Endothelial cell (in vitro differentiated cells): ENCODE results near the gene C1orf35. TPM values are rescaled to one million over a fixed set of nuclear protein-coding genes. Genes with fewer than 3 reads are reported as not detected.

Experiments used
- DNase-seq: peaks from one replicate; pipeline ENCODE4 v3.0.0; 2021; ENCODE audit warnings: low spot score
- H3K27ac Mint-ChIP-seq: one replicate; pipeline ENCODE4 v1.8.0; 2021; ENCODE audit warnings: mixed read lengths, inconsistent platforms; ENCODE audit not compliant: unreplicated experiment
- H3K27me3 Mint-ChIP-seq: one replicate; pipeline ENCODE4 v1.8.0; 2021; ENCODE audit warnings: mild to moderate bottlenecking, moderate library complexity, mixed read lengths, inconsistent platforms; ENCODE audit not compliant: unreplicated experiment
- H3K36me3 Mint-ChIP-seq: one replicate; pipeline ENCODE4 v1.8.0; 2021; ENCODE audit warnings: mild to moderate bottlenecking, low read depth, mixed read lengths, inconsistent platforms; ENCODE audit not compliant: unreplicated experiment
- H3K4me1 Mint-ChIP-seq: one replicate; pipeline ENCODE4 v1.8.0; 2021; ENCODE audit warnings: mild to moderate bottlenecking, mixed read lengths, inconsistent platforms; ENCODE audit not compliant: unreplicated experiment
- H3K4me3 Mint-ChIP-seq: one replicate; pipeline ENCODE4 v1.8.0; 2021; ENCODE audit warnings: mild to moderate bottlenecking, mixed read lengths, inconsistent platforms; ENCODE audit not compliant: unreplicated experiment
- H3K9me3 Mint-ChIP-seq: one replicate; pipeline ENCODE4 v1.8.0; 2021; ENCODE audit warnings: mixed read lengths, inconsistent platforms; ENCODE audit not compliant: unreplicated experiment
- total RNA-seq: library from RNA; stranded (reverse); fragmentation: NEBNext Ultra II Directional; extraction: Animal tissue kit (Norgen Biotek cat#: 25700); gene quantifications from one replicate; pipeline ENCODE4 v1.2.1, GENCODE V29; 2021; ENCODE audit not compliant: unreplicated experiment
- TF ChIP-seq, protein P1 (sequence below): fragments of 200-600 bp; sonication (generic); IDR thresholded peaks from one replicate; pipeline ENCODE4 v1.5.0; 2021; ENCODE audit warnings: antibody characterized with exemption; ENCODE audit not compliant: unreplicated experiment

Gene C1orf35
- total RNA-seq, 1 donor from 2014 or later = 23.2 TPM

DNA sequence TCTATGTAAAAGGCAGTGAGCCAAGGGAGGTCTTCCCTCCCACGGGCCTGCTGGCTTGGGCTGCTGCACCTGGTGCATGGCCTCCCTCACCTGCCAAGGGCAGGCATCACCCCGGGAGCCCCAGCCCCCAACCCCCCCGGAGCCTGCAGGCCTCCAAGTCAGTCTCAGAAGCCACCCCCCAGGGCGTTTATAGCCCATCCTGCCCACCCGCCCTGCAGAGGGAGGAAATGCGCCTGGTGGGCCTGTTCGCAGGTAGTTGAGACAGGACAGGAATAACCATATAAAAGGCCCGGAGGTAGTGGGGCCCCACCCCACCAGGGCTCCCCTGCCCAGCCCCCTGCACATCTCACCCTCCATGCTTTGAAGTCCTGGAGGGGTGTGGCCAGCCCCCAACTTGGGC lies 38.8 kb downstream of the C1orf35 start:
- H3K36me3 Mint-ChIP-seq = no peaks in the 10 kb centered on the region
- H3K27ac Mint-ChIP-seq = no peak overlapping the region
- no peak overlapping the region for H3K4me3 Mint-ChIP-seq
- H3K9me3 Mint-ChIP-seq = peaks cover 4% of the 10 kb centered on the region
- peaks cover 19% of the 10 kb centered on the region for H3K27me3 Mint-ChIP-seq
- peaks cover 3% of the 10 kb centered on the region for H3K4me1 Mint-ChIP-seq
- DNase-seq = no peak
- TF ChIP-seq, protein P1, sequence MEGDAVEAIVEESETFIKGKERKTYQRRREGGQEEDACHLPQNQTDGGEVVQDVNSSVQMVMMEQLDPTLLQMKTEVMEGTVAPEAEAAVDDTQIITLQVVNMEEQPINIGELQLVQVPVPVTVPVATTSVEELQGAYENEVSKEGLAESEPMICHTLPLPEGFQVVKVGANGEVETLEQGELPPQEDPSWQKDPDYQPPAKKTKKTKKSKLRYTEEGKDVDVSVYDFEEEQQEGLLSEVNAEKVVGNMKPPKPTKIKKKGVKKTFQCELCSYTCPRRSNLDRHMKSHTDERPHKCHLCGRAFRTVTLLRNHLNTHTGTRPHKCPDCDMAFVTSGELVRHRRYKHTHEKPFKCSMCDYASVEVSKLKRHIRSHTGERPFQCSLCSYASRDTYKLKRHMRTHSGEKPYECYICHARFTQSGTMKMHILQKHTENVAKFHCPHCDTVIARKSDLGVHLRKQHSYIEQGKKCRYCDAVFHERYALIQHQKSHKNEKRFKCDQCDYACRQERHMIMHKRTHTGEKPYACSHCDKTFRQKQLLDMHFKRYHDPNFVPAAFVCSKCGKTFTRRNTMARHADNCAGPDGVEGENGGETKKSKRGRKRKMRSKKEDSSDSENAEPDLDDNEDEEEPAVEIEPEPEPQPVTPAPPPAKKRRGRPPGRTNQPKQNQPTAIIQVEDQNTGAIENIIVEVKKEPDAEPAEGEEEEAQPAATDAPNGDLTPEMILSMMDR = no peak

DNA sequence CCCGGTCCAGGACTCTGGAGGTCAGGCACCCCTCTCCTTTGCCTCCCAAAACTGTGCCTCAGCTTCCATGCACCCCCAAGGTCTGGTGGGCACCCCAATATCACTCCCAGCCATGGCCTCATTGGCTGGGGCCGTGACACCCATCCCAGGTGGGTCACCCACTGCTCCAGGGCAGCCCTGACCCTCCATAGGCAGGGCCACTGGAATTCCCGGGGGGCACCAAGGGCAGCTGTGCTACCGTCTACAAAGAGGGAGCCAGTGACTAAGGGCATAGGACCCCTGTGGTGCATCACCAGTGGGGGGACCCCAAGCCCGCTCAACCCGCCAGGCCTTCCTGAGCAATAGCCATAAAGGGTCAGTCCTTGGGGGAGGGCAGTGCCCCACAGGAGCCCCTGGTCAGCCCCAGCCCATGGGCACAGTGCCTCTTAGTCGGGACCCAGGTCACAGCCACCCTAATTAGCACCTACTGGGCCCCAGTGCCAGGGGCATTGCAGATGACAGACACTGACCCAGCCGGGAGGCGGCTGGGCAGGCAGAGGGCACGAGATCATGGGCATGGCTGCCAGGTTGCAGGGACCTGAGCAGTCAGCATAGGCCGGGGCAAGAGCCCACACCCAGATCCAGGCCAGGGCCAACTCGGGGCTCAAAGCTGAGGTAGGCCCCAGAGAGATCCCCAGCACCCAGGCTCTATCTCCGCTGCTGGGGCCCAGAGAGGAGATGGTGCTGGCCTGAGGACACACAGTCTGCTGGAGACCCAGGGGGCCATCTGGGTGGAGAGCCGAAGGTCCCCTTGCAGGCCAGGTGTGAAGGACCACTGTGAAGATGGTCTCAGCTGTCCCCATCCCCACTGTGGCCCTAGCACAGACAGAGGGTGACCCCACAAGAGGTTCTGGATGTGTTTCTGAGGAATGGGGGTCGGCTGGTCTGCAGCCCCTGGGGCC lies 39.6 kb downstream of the C1orf35 start:
- peaks cover under 1% of the 10 kb centered on the region for H3K36me3 Mint-ChIP-seq
- peaks cover 4% of the 10 kb centered on the region for H3K9me3 Mint-ChIP-seq
- peaks cover 3% of the 10 kb centered on the region for H3K4me1 Mint-ChIP-seq
- TF ChIP-seq, protein P1 = no peak
- no peak overlapping the region for H3K4me3 Mint-ChIP-seq
- no peak for DNase-seq
- H3K27ac Mint-ChIP-seq = no peak overlapping the region
- peaks cover 21% of the 10 kb centered on the region for H3K27me3 Mint-ChIP-seq

DNA sequence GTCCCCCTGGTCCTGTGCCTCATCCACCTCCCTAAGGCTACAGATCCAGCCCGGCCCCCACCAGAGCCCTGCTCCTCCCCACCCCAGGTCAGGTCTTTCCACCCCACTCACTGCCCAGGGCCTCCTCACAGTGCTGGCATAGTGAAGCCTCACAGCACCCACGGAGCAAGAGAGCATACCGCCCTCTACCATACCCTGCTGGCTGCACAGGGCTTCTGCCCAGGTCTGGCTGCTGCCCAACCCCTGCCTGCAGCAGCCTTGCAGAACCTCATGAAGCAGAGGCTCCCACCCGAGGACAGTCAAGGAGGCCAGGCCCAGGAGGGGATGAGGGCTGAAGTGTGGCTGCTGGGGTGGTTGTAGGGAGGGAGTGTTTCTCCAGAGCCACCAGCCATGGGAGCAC lies 40.3 kb downstream of the C1orf35 start:
- TF ChIP-seq, protein P1 = no peak
- no peak overlapping the region for H3K4me3 Mint-ChIP-seq
- peaks cover 3% of the 10 kb centered on the region for H3K4me1 Mint-ChIP-seq
- peaks cover 4% of the 10 kb centered on the region for H3K9me3 Mint-ChIP-seq
- no peak for DNase-seq
- H3K36me3 Mint-ChIP-seq = peaks cover 5% of the 10 kb centered on the region
- no peak overlapping the region for H3K27ac Mint-ChIP-seq
- peaks cover 26% of the 10 kb centered on the region for H3K27me3 Mint-ChIP-seq

DNA sequence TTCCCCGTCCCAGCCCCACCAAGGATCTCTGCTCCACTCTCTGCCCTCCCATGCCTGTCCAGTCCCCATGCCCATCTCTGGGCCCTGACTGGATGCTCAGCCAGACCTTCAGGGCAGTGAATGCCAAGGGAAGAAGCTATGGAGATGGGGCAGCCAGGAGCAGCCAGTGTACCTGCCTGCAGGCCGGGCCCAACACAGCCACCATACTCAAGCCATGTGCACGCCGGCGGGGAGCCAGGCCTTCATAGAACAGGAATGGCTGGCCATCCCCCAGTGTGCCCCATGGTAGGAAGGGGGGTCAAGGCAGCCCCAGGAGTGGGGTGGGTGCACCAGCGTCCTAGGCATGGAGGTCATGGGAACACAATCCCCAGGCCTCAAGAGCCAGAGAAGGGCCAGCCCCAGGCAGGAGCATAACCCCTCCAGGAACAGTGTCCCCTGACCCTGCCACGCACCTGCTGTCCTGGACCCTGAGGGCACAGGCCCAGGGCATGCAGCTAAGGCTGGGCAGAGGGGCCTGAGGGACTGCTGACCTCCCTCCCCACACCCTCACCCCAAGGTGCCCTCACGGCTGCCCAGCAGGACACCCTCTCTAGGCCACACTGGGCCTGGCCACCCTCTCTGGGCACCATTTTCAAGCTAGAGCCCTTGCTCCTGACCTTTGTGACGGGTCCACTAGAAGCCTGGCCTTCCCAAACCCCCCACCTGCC lies 40.9 kb downstream of the C1orf35 start:
- Mint-ChIP-seq H3K27ac (no peak overlapping the region), H3K4me3 (no peak overlapping the region), H3K4me1 (peaks cover 3% of the 10 kb centered on the region), H3K27me3 (peaks cover 25% of the 10 kb centered on the region), H3K36me3 (peaks cover 5% of the 10 kb centered on the region), H3K9me3 (peaks cover 4% of the 10 kb centered on the region)
- no peak for DNase-seq
- TF ChIP-seq, protein P1 = no peak
